GM21390 (cell line): ENCODE measurements around the gene HIVEP3.
A peak's percentile ranks its signal among the peaks of the same experiment; 100 is the strongest.

ENCODE experiments used
- ATAC-seq: cut with Tn5 transposase; IDR thresholded peaks from one replicate; pipeline ENCODE4 v1.9.1; 2021; ENCODE audit not compliant: unreplicated experiment

The HIVEP3 gene

GRCh38 chr1:41672173-41672572 is 246.5 kb downstream of the HIVEP3 start:
- no peak for ATAC-seq

GRCh38 chr1:41671116-41671755 is 247.5 kb downstream of the HIVEP3 start:
- no peak for ATAC-seq

- no peak for ATAC-seq
Observed at GRCh38 chr1:41670217-41670957, 248.3 kb downstream of the HIVEP3 start.

- ATAC-seq: no peak
Observed at GRCh38 chr1:41668967-41669366, 249.8 kb downstream of the HIVEP3 start.

GRCh38 chr1:41668054-41668660 is 250.6 kb downstream of the HIVEP3 start:
- no peak for ATAC-seq

GRCh38 chr1:41666981-41667631 is 251.6 kb downstream of the HIVEP3 start:
- ATAC-seq: peak; percentile 58

- ATAC-seq: no peak
Observed at GRCh38 chr1:41665962-41666917, 252.5 kb downstream of the HIVEP3 start.

- ATAC-seq: no peak
Observed at GRCh38 chr1:41664861-41665640, 253.7 kb downstream of the HIVEP3 start.

GRCh38 chr1:41663671-41664400 is 254.9 kb downstream of the HIVEP3 start:
- no peak for ATAC-seq

- peak; percentile 10 for ATAC-seq
Observed at GRCh38 chr1:41662765-41663437, 255.8 kb downstream of the HIVEP3 start.

GRCh38 chr1:41662061-41662764 is 256.5 kb downstream of the HIVEP3 start:
- peak; percentile 57 for ATAC-seq

GRCh38 chr1:41661428-41662060 is 257.2 kb downstream of the HIVEP3 start:
- peak; percentile 13 for ATAC-seq

- no peak for ATAC-seq
Observed at GRCh38 chr1:41660570-41661427, 257.9 kb downstream of the HIVEP3 start.

- no peak for ATAC-seq
Observed at GRCh38 chr1:41659903-41660302, 258.8 kb downstream of the HIVEP3 start.

GRCh38 chr1:41659159-41659495 is 259.6 kb downstream of the HIVEP3 start:
- no peak for ATAC-seq

GRCh38 chr1:41658431-41659158 is 260.1 kb downstream of the HIVEP3 start:
- no peak for ATAC-seq
